ENCODE measurements around the gene DHRS1. TPM values are rescaled to one million over a fixed set of nuclear protein-coding genes. Genes with fewer than 3 reads are reported as not detected.
"Not testable (repeated sequence)": the region's sequence is repeated elsewhere in the genome, so short reads cannot be mapped to it uniquely, and the experiment has no call there.

Gene DHRS1
- total and polyA plus RNA-seq, 2 donors (not counting 1 experiment from before 2014, with no cell fraction given): 10.7 to 21.0 TPM

GRCh38 chr14:24246765-24247212 is 52.8 kb downstream of the DHRS1 start:
- no peak for TF ChIP-seq EZH2 (IDR thresholded peaks at IDR 0.05; ENCODE audit: low read length, missing control alignments)
- TF ChIP-seq, protein P1, sequence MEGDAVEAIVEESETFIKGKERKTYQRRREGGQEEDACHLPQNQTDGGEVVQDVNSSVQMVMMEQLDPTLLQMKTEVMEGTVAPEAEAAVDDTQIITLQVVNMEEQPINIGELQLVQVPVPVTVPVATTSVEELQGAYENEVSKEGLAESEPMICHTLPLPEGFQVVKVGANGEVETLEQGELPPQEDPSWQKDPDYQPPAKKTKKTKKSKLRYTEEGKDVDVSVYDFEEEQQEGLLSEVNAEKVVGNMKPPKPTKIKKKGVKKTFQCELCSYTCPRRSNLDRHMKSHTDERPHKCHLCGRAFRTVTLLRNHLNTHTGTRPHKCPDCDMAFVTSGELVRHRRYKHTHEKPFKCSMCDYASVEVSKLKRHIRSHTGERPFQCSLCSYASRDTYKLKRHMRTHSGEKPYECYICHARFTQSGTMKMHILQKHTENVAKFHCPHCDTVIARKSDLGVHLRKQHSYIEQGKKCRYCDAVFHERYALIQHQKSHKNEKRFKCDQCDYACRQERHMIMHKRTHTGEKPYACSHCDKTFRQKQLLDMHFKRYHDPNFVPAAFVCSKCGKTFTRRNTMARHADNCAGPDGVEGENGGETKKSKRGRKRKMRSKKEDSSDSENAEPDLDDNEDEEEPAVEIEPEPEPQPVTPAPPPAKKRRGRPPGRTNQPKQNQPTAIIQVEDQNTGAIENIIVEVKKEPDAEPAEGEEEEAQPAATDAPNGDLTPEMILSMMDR (conservative IDR thresholded peaks at IDR 0.05 in 1 of 2, IDR thresholded peaks at IDR 0.05 in 1 of 2; ENCODE audit: low read depth in 1 of 2, low read length in 2 of 2): no peak
- no peaks in the 10 kb centered on the region for H3K36me3 ChIP-seq (ENCODE audit: control insufficient read depth, insufficient read depth, low read length)
- no peaks in the 10 kb centered on the region for H3K27me3 ChIP-seq (ENCODE audit: control insufficient read depth, insufficient read depth, low read length)
- no peak overlapping the region for H3K9ac ChIP-seq (ENCODE audit: insufficient read depth, low read length)
- H3K9me3 ChIP-seq (ENCODE audit: control insufficient read depth, insufficient read depth, low read depth, low read length): no peaks in the 10 kb centered on the region
- H4K20me1 ChIP-seq (ENCODE audit: control insufficient read depth, extremely low read depth, insufficient read depth, low read length): no peaks in the 10 kb centered on the region
- H3K4me2 ChIP-seq (ENCODE audit: extremely low read depth, insufficient read depth, low read length): peak overlapping the region; percentile 36
- no peak for DNase-seq (ENCODE audit: low read depth in 2 of 2)
- H3K27ac ChIP-seq (ENCODE audit: insufficient read depth, low read length): no peak overlapping the region
- peaks cover under 1% of the 10 kb centered on the region for H3K79me2 ChIP-seq (ENCODE audit: control insufficient read depth, insufficient read depth, low read length)
- peaks cover 5% of the 10 kb centered on the region for H3K4me1 ChIP-seq (ENCODE audit: control insufficient read depth, extremely low read depth, insufficient read depth, low read length)
- peak overlapping the region; percentile 57 for H2AFZ ChIP-seq (ENCODE audit: low read length)
- H3K4me3 ChIP-seq (replicated peaks in 1 of 4; ENCODE audit: control extremely low read depth in 1 of 4, insufficient read depth in 1 of 4, low read depth in 3 of 4, low read length in 4 of 4): no peak overlapping the region

DNA sequence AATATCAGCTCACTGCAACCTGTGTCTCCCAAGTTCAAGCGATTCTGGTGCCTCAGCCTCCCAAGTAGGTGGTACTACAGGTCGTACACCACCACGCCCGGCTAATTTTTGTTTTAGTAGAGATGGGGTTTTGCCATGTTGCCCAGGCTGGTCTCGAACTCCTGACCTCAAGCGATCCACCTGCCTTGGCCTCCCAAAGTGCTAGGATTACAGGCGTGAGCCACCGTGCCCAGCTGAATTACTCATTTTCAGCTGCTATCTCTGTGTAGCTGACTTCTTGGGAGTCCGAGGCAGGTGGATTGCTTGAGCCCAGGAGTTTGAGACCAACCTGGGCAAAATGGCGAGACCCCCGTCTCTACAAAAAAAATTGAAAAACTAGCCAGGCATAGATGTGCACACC is 54.2 kb downstream of the DHRS1 start:
- H3K27ac ChIP-seq (ENCODE audit: insufficient read depth, low read length); H4K20me1 ChIP-seq (ENCODE audit: control insufficient read depth, extremely low read depth, insufficient read depth, low read length); H3K36me3 ChIP-seq (ENCODE audit: control insufficient read depth, insufficient read depth, low read length); H3K4me1 ChIP-seq (ENCODE audit: control insufficient read depth, extremely low read depth, insufficient read depth, low read length); H2AFZ ChIP-seq (ENCODE audit: low read length); H3K9ac ChIP-seq (ENCODE audit: insufficient read depth, low read length); H3K4me2 ChIP-seq (ENCODE audit: extremely low read depth, insufficient read depth, low read length); H3K4me3 ChIP-seq (replicated peaks in 1 of 4; ENCODE audit: control extremely low read depth in 1 of 4, insufficient read depth in 1 of 4, low read depth in 3 of 4, low read length in 4 of 4); H3K27me3 ChIP-seq (ENCODE audit: control insufficient read depth, insufficient read depth, low read length); H3K9me3 ChIP-seq (ENCODE audit: control insufficient read depth, insufficient read depth, low read depth, low read length); DNase-seq (ENCODE audit: low read depth in 2 of 2): not testable (repeated sequence)
- peaks cover 13% of the 10 kb centered on the region for H3K79me2 ChIP-seq (ENCODE audit: control insufficient read depth, insufficient read depth, low read length)

DNA sequence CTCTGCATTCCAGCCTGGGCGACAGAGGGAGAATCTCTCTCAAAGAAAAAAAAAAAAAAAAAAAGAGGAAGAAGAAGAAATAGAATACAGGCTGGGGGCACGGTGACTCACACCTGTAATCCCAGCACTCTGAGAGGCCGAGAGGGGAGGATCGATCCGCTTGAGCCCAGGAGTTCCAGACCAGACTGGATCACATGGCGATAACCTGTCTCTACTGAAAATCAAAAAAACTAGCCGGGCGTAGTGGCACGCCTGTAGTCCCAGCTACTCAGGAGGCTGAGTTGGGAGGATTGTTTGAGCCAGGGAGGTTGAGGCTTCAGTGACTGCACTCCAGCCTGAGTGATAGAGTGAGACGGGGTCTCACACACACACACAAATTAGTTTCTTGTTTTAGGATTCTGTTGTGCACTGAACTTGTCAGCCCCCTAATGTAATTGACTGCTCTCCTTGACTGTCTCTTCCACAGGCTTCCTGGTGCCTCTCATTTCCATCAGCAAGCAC is 56.2 kb downstream of the DHRS1 start:
- peak in 1 of 2 donors; percentile 36 for DNase-seq (ENCODE audit: low read depth in 2 of 2)
- Histone ChIP-seq H3K9me3 (ENCODE audit: control insufficient read depth, insufficient read depth, low read depth, low read length) (no peaks in the 10 kb centered on the region), H3K27me3 (ENCODE audit: control insufficient read depth, insufficient read depth, low read length) (no peaks in the 10 kb centered on the region), H3K9ac (ENCODE audit: insufficient read depth, low read length) (peak overlapping the region; percentile 90), H3K4me3 (replicated peaks in 1 of 4; ENCODE audit: control extremely low read depth in 1 of 4, insufficient read depth in 1 of 4, low read depth in 3 of 4, low read length in 4 of 4) (peak overlapping the region; percentile 71 to 100 (median 84)), H3K4me2 (ENCODE audit: extremely low read depth, insufficient read depth, low read length) (peak overlapping the region; percentile 89), H2AFZ (ENCODE audit: low read length) (peak overlapping the region; percentile 22), H3K27ac (ENCODE audit: insufficient read depth, low read length) (peak overlapping the region; percentile 98), H4K20me1 (ENCODE audit: control insufficient read depth, extremely low read depth, insufficient read depth, low read length) (no peaks in the 10 kb centered on the region), H3K4me1 (ENCODE audit: control insufficient read depth, extremely low read depth, insufficient read depth, low read length) (peaks cover 12% of the 10 kb centered on the region), H3K36me3 (ENCODE audit: control insufficient read depth, insufficient read depth, low read length) (peaks cover 13% of the 10 kb centered on the region), H3K79me2 (ENCODE audit: control insufficient read depth, insufficient read depth, low read length) (peaks cover 20% of the 10 kb centered on the region)
- TF ChIP-seq, protein P1 (conservative IDR thresholded peaks at IDR 0.05 in 1 of 2, IDR thresholded peaks at IDR 0.05 in 1 of 2; ENCODE audit: low read depth in 1 of 2, low read length in 2 of 2): no peak
- no peak for TF ChIP-seq EZH2 (IDR thresholded peaks at IDR 0.05; ENCODE audit: low read length, missing control alignments)
